Measurements from ENCODE around the gene NIT1. TPM values are rescaled to one million over a fixed set of nuclear protein-coding genes. Genes with fewer than 3 reads are reported as not detected.

NIT1 gene
- total and polyA plus RNA-seq, 12 donors, result 24.1 to 41.2 (median 32.1) TPM

DNA sequence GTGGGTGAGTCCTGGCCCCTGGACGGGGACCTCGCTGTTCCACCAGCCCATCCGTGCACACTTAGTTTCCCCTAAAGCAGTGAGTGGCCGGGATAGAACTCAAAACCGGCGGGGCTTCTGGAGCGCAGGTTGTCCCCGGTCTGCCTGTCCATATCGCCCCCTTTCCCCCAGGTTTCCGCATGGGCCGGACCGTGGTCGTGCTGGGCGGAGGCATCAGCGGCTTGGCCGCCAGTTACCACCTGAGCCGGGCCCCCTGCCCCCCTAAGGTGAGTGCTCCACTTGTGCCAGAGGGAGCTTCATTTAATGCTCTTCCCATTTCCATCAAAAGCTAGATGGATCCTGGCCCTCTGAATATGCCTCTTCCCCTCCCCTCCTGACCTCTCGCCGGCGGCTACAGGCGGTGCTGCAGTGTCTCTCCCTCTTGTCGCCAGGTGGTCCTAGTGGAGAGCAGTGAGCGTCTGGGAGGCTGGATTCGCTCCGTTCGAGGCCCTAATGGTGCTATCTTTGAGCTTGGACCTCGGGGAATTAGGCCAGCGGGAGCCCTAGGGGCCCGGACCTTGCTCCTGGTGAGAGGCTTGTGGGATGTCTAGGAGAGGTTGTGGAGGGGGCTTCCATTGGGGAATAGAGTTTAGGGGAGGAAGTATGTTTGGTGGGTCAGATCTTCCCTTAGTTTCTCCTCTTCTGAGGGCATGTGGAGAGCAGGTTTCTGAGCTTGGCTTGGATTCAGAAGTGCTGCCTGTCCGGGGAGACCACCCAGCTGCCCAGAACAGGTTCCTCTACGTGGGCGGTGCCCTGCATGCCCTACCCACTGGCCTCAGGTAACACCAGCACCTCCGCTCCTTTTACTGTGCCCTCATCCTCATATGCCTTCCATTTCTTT lies 49.0 kb downstream of the NIT1 start:
- whole genome bisulfite sequencing, 2 donors, result 8% methylated on average over 33 of the region's 33 CpGs

DNA sequence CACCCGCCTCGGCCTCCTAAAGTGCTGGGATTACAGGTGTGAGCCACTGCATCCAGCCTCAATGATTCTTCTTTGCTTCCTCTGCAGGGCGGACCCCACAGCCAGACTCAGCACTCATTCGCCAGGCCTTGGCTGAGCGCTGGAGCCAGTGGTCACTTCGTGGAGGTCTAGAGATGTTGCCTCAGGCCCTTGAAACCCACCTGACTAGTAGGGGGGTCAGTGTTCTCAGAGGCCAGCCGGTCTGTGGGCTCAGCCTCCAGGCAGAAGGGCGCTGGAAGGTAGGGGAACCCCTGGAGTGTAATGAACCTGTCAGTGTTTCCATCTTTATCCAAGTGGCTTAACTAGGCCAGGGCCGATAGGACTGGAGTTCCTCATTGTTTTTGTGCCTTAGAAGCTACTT lies 51.0 kb downstream of the NIT1 start:
- intact Hi-C loops (cut with DNase I), result loop anchor here in 1 of 10 donors (5.0 kb wide), 1 partner anchor 37 kb away; the partner anchor contains the start of gene DEDD
- WGBS, 2 donors, result 93 to 94% methylated on average over 9 of the region's 9 CpGs
- ATAC-seq, result no peak
- Histone ChIP-seq H3K27me3 (no peaks in the 10 kb centered on the region), H3K9me3 (no peaks in the 10 kb centered on the region), H3K36me3 (peaks cover 0 to 73% (median 23%) of the 10 kb centered on the region in 9 donors), H3K27ac (no peak overlapping the region), H3K4me1 (peaks cover 7 to 53% (median 41%) of the 10 kb centered on the region in 9 donors), H3K4me3 (no peak overlapping the region)
- TF ChIP-seq CTCF (IDR thresholded peaks at IDR 0.05), result no peak
- DNase-seq, result no peak

More for the DNA sequence above, 49.0 kb downstream of the NIT1 start:
- no peak for DNase-seq
- Histone ChIP-seq H3K36me3 (peaks cover 0 to 73% (median 17%) of the 10 kb centered on the region in 9 donors), H3K9me3 (no peaks in the 10 kb centered on the region), H3K4me1 (peaks cover 7 to 40% (median 22%) of the 10 kb centered on the region in 9 donors), H3K4me3 (peak overlapping the region; percentile 62 to 92 (median 78)), H3K27me3 (no peaks in the 10 kb centered on the region), H3K27ac (peak overlapping the region in 9 of 10 donors; percentile 86 to 94 (median 89))
- TF ChIP-seq CTCF (IDR thresholded peaks at IDR 0.05), result no peak
- peak in 5 of 8 donors; percentile 0 to 8 (median 2) for ATAC-seq
- intact Hi-C loops (cut with DNase I), result loop anchor here in 1 of 10 donors (5.0 kb wide), 1 partner anchor 35 kb away; the partner anchor contains the start of gene DEDD

Other genes with a start within 250 kb of the NIT1 start
- 100 to 1,000 TPM in 1 of 10 donors, 1 to 10 TPM in 6, under 1 TPM in 1, not detected in 2; 0.54 to 102 (median 3.2) TPM for gene ITLN1, start 232.9 kb upstream of the NIT1 start, total RNA-seq
- 1 to 10 TPM; 2.8 to 2.9 TPM for gene ITLN1, start 232.9 kb upstream of the NIT1 start, polyA plus RNA-seq
- gene ITLN2, start 163.3 kb upstream of the NIT1 start, total RNA-seq, result not detected
- under 1 TPM in 1 of 2 donors, not detected in 1; 0.22 TPM for gene ITLN2, start 163.3 kb upstream of the NIT1 start, polyA plus RNA-seq
- 10 to 100 TPM in 6 of 10 donors, 1 to 10 TPM in 4; 7.1 to 22.7 (median 10.5) TPM for gene F11R, start 97.0 kb upstream of the NIT1 start, total RNA-seq
- 1 to 10 TPM; 7.5 to 9.9 TPM for gene F11R, start 97.0 kb upstream of the NIT1 start, polyA plus RNA-seq
- gene TSTD1, start 79.1 kb upstream of the NIT1 start, total RNA-seq, result 10 to 100 TPM in 9 of 10 donors, 1 to 10 TPM in 1; 8.0 to 18.0 (median 13.4) TPM
- 10 to 100 TPM; 11.8 to 15.3 TPM for gene TSTD1, start 79.1 kb upstream of the NIT1 start, polyA plus RNA-seq
- 10 to 100 TPM; 23.7 to 43.6 (median 28.5) TPM for gene USF1, start 72.1 kb upstream of the NIT1 start, total RNA-seq
- 10 to 100 TPM; 42.4 to 55.1 TPM for gene USF1, start 72.1 kb upstream of the NIT1 start, polyA plus RNA-seq
- 10 to 100 TPM in 1 of 10 donors, 1 to 10 TPM in 9; 1.5 to 16.4 (median 2.1) TPM for gene ARHGAP30, start 48.2 kb upstream of the NIT1 start, total RNA-seq
- gene ARHGAP30, start 48.2 kb upstream of the NIT1 start, polyA plus RNA-seq, result 1 to 10 TPM; 1.2 to 1.4 TPM
- under 1 TPM in 1 of 10 donors, not detected in 9; 0.19 TPM for gene NECTIN4, start 28.5 kb upstream of the NIT1 start, total RNA-seq
- gene NECTIN4, start 28.5 kb upstream of the NIT1 start, polyA plus RNA-seq, result under 1 TPM in 1 of 2 donors, not detected in 1; 0.06 TPM
- 10 to 100 TPM in 5 of 10 donors, 1 to 10 TPM in 5; 2.2 to 17.7 (median 9.0) TPM for gene KLHDC9, start 19.7 kb upstream of the NIT1 start, total RNA-seq
- gene KLHDC9, start 19.7 kb upstream of the NIT1 start, polyA plus RNA-seq, result 1 to 10 TPM in 1 of 2 donors, under 1 TPM in 1; 0.83 to 6.7 TPM
- 10 to 100 TPM; 44.6 to 78.7 (median 54.1) TPM for gene PFDN2, start 68 bp upstream of the NIT1 start, total RNA-seq
- gene PFDN2, start 68 bp upstream of the NIT1 start, polyA plus RNA-seq, result 100 to 1,000 TPM; 185 to 273 TPM
- gene DEDD, start 14.6 kb downstream of the NIT1 start, total RNA-seq, result 10 to 100 TPM; 21.7 to 33.0 (median 26.3) TPM
- 10 to 100 TPM; 19.7 to 27.2 TPM for gene DEDD, start 14.6 kb downstream of the NIT1 start, polyA plus RNA-seq
- gene UFC1, start 35.9 kb downstream of the NIT1 start, total RNA-seq, result 10 to 100 TPM; 63.9 to 88.3 (median 74.9) TPM
- gene UFC1, start 35.9 kb downstream of the NIT1 start, polyA plus RNA-seq, result 100 to 1,000 TPM in 1 of 2 donors, 10 to 100 TPM in 1; 43.0 to 142 TPM
- gene USP21, start 41.4 kb downstream of the NIT1 start, total RNA-seq, result 10 to 100 TPM in 9 of 10 donors, 1 to 10 TPM in 1; 8.8 to 24.0 (median 14.7) TPM
- 10 to 100 TPM; 13.2 to 22.4 TPM for gene USP21, start 41.4 kb downstream of the NIT1 start, polyA plus RNA-seq
- gene PPOX, start 48.3 kb downstream of the NIT1 start, total RNA-seq, result 10 to 100 TPM in 8 of 10 donors, 1 to 10 TPM in 2; 8.5 to 19.8 (median 15.0) TPM
- gene PPOX, start 48.3 kb downstream of the NIT1 start, polyA plus RNA-seq, result 10 to 100 TPM in 1 of 2 donors, 1 to 10 TPM in 1; 10.0 to 58.5 TPM
- 10 to 100 TPM; 12.1 to 28.9 (median 19.6) TPM for gene B4GALT3, start 59.4 kb downstream of the NIT1 start, total RNA-seq
- 10 to 100 TPM; 11.5 to 25.5 TPM for gene B4GALT3, start 59.4 kb downstream of the NIT1 start, polyA plus RNA-seq
- gene ADAMTS4, start 80.9 kb downstream of the NIT1 start, total RNA-seq, result 10 to 100 TPM in 6 of 10 donors, 1 to 10 TPM in 4; 1.7 to 86.1 (median 17.7) TPM
- 10 to 100 TPM in 1 of 2 donors, 1 to 10 TPM in 1; 5.4 to 11.9 TPM for gene ADAMTS4, start 80.9 kb downstream of the NIT1 start, polyA plus RNA-seq
- gene NDUFS2, start 84.3 kb downstream of the NIT1 start, total RNA-seq, result 100 to 1,000 TPM; 244 to 370 (median 318) TPM
- 100 to 1,000 TPM; 121 to 193 TPM for gene NDUFS2, start 84.3 kb downstream of the NIT1 start, polyA plus RNA-seq
- 10 to 100 TPM in 4 of 10 donors, 1 to 10 TPM in 6; 2.0 to 65.8 (median 5.3) TPM for gene FCER1G, start 97.2 kb downstream of the NIT1 start, total RNA-seq
- gene FCER1G, start 97.2 kb downstream of the NIT1 start, polyA plus RNA-seq, result 10 to 100 TPM; 19.7 to 64.6 TPM
- under 1 TPM in 1 of 10 donors, not detected in 9; 0.89 TPM for gene APOA2, start 105.5 kb downstream of the NIT1 start, total RNA-seq
- not detected for gene APOA2, start 105.5 kb downstream of the NIT1 start, polyA plus RNA-seq
- 10 to 100 TPM; 29.8 to 37.6 (median 33.2) TPM for gene TOMM40L, start 108.0 kb downstream of the NIT1 start, total RNA-seq
- gene TOMM40L, start 108.0 kb downstream of the NIT1 start, polyA plus RNA-seq, result 10 to 100 TPM; 17.6 to 29.3 TPM
- not detected for gene NR1I3, start 120.1 kb downstream of the NIT1 start, total RNA-seq
- under 1 TPM in 1 of 2 donors, not detected in 1; 0.10 TPM for gene NR1I3, start 120.1 kb downstream of the NIT1 start, polyA plus RNA-seq
- 1 to 10 TPM in 1 of 10 donors, under 1 TPM in 8, not detected in 1; 0.38 to 1.0 (median 0.46) TPM for gene PCP4L1, start 140.6 kb downstream of the NIT1 start, total RNA-seq
- gene PCP4L1, start 140.6 kb downstream of the NIT1 start, polyA plus RNA-seq, result under 1 TPM; 0.29 to 0.75 TPM
- 1 to 10 TPM; 1.0 to 5.6 (median 1.6) TPM for gene MPZ, start 191.9 kb downstream of the NIT1 start, total RNA-seq
- gene MPZ, start 191.9 kb downstream of the NIT1 start, polyA plus RNA-seq, result 1 to 10 TPM; 1.5 to 3.4 TPM
- gene SDHC, start 196.3 kb downstream of the NIT1 start, total RNA-seq, result 100 to 1,000 TPM; 342 to 459 (median 420) TPM
- gene SDHC, start 196.3 kb downstream of the NIT1 start, polyA plus RNA-seq, result 100 to 1,000 TPM in 1 of 2 donors, 10 to 100 TPM in 1; 18.1 to 176 TPM
- gene CFAP126, start 249.8 kb downstream of the NIT1 start, total RNA-seq, result not detected
- not detected for gene CFAP126, start 249.8 kb downstream of the NIT1 start, polyA plus RNA-seq